GM12874 (cell line): Measurements from ENCODE around the gene ARG1.

ENCODE experiments used
- TF ChIP-seq, protein P1 (sequence below): IDR thresholded peaks from 2 replicates; pipeline ENCODE4 v1.5.1; 2011; ENCODE audit warnings: low read depth, mild to moderate bottlenecking, control low read depth, low read length, moderate library complexity; ENCODE audit not compliant: insufficient read depth

Gene ARG1

DNA sequence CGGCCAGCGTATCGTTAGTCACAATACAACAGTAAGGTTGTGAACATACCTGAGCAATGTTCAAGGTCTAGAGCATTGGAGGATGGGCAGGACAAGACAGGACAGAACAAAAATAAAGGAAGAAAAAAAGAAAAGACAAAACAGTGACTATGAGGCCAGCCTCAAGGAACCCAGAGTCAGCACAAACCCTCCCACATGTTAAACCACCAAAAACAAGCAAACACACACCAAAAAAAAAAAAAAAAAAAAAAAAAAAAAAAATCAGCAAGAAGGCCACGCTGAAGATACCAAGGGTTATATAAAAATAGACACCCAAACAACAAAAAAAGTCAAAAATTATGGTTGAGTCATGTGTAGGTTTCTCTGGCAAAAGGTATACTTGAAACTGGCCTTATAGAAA, 42.2 kb downstream of the ARG1 start:
- TF ChIP-seq, protein P1, sequence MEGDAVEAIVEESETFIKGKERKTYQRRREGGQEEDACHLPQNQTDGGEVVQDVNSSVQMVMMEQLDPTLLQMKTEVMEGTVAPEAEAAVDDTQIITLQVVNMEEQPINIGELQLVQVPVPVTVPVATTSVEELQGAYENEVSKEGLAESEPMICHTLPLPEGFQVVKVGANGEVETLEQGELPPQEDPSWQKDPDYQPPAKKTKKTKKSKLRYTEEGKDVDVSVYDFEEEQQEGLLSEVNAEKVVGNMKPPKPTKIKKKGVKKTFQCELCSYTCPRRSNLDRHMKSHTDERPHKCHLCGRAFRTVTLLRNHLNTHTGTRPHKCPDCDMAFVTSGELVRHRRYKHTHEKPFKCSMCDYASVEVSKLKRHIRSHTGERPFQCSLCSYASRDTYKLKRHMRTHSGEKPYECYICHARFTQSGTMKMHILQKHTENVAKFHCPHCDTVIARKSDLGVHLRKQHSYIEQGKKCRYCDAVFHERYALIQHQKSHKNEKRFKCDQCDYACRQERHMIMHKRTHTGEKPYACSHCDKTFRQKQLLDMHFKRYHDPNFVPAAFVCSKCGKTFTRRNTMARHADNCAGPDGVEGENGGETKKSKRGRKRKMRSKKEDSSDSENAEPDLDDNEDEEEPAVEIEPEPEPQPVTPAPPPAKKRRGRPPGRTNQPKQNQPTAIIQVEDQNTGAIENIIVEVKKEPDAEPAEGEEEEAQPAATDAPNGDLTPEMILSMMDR, result no peak

DNA sequence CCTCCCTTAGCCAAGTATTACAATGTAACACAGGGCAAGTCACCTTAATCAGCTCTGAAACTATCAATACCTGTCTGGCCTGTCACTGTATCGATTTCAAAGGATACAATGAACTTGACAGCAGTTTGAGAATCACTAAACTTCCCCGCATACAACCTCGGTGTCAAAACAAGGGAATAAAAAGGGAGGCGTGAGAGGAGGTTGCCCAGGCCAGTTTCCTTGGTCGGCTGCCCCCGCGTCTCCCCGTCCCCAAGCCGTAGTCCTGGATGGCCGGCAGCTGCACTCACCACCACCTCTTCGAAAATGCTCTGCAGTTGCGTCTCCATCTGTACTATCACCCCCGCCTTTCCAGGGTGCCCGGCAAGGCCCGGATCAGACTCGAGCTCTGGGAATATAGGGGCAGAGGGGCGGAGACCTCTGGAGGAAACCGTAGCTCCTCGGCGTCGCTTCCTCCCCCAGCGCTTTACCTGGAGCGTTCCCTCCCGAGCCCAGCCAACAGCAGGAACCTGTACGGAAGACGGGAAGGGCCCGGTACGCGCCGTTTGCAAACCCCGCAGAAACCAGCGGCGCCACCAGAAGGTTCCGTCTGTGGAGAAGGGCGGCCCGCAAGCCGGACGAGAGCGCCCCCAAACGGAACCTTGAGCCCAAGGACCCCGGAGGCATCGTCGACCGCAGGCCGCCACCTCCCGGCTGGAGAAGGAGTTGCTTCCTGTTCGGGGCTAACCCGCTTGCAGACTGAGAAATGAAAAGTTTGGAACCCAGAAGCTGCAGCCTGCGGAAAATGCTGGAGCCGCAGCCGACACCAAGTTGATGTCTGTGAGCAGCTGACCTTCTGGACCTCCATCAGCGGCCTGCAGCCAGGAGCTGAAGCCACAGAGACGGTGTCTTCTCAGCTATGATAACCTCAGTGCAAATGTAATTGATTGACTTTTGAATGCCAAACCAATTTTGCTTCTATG, 55.0 kb downstream of the ARG1 start, which contains the start of gene MED23:
TSS of gene MED23 (minus strand) at position 519 of the 959 bp plus-strand sequence. CDS start at position 326, 193 bp downstream.
- TF ChIP-seq, protein P1, result peak; percentile 99

DNA sequence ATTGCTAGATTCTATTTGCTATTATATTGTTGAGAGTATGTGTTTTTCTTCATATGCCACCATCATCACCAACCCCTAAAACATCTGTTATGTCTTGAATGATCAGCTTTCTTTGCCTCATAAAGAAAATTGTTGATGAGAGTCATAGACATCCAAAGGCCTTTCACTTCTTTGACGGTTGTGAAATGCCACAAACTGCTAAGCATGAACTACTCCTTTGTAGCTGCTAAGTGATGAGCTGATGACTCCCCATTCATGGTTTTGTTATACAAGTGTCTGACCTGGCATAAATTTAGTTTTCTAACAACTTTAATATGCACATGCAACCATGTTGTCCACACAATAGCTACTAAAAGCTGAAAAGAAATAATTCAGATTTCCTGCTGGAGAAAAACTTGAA, 55.7 kb downstream of the ARG1 start:
- TF ChIP-seq, protein P1, result no peak

DNA sequence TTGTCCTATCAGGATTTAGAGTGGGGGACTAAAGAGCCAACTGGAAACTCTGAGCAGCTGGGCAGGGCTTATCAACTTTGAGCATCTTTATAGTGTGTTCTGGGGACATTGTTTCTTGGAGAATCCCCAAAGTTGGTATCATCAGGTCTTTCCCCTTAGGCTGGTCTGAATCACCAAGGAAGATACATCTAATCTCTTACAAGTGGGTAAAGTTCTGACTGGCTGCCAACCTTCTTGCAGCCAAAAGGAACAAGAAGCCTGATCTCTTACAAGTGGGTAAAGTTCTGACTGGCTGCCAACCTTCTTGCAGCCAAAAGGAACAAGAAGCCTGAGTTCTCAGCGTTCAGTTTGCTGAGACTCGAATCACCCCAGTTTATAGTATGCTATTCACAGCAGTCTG, 56.6 kb downstream of the ARG1 start:
- TF ChIP-seq, protein P1, result no peak

DNA sequence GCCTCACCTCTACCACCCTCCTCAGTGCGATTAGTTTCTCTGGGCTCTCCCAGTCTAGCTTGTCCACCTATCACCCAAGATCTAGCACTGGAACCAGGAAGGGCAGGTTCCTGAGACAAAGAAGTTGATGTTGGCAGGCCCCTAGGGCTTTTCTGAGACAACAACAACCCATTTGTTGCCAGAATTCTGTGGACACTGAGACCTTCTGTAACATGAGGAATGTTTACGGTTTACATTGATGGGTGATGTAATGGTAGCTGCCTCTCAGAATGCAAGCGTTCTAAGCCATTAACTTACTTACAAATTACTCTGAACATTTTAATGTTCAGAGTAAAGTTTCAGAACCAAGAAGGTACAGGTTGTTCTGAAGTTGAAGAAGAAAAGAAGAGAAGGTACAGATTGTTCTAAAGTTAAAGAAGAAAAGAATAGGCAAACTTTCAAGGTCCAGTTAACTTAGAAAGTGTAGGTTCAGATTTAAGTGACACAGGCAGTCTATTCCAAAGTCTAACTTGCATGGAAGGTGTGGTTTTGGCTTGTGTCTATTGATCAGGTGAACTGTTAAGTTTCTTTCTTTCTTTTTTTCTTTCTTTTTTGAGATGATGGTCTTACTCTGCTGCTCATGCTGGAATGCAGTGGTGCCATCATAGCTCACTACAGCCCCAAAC, 58.7 kb downstream of the ARG1 start:
- TF ChIP-seq, protein P1, result no peak
